Activated CD4-positive, alpha-beta T cell treated with anti-CD3 and anti-CD28 coated beads, Interleukin-2, amount 50 U/mL, for 16 hours (primary cell): ENCODE data around the gene ZNF365.
"Not testable (repeated sequence)": the region's sequence is repeated elsewhere in the genome, so short reads cannot be mapped to it uniquely, and the experiment has no call there.

ENCODE experiments used
- DNase-seq: peaks from one replicate; pipeline ENCODE4 v3.0.0-alpha.2; 2020

The ZNF365 gene

GRCh38 chr10:62378877-62379276 lies 4.7 kb downstream of the ZNF365 start:
- not testable (repeated sequence) for DNase-seq

GRCh38 chr10:62379394-62379793 lies 5.2 kb downstream of the ZNF365 start:
- DNase-seq, result no peak

GRCh38 chr10:62380016-62380415 lies 5.8 kb downstream of the ZNF365 start:
- no peak for DNase-seq

GRCh38 chr10:62381385-62382102 lies 7.4 kb downstream of the ZNF365 start:
- DNase-seq, result no peak

- DNase-seq, result no peak
These were observed 8.7 kb downstream of the ZNF365 start for GRCh38 chr10:62382831-62383230.

GRCh38 chr10:62384057-62384446 lies 9.9 kb downstream of the ZNF365 start:
- peak; percentile 90 for DNase-seq

GRCh38 chr10:62384447-62385081 lies 10.4 kb downstream of the ZNF365 start:
- DNase-seq, result no peak

- no peak for DNase-seq
These were observed 12.5 kb downstream of the ZNF365 start for GRCh38 chr10:62386356-62387320.

- no peak for DNase-seq
These were observed 14.2 kb downstream of the ZNF365 start for GRCh38 chr10:62388328-62388727.

- peak; percentile 18 for DNase-seq
These were observed 16.5 kb downstream of the ZNF365 start for GRCh38 chr10:62390497-62391176.

- DNase-seq, result no peak
These were observed 19.1 kb downstream of the ZNF365 start for GRCh38 chr10:62393237-62393636.

GRCh38 chr10:62394556-62395018 lies 20.4 kb downstream of the ZNF365 start:
- no peak for DNase-seq

- DNase-seq, result no peak
These were observed 21.7 kb downstream of the ZNF365 start for GRCh38 chr10:62395892-62396291.

GRCh38 chr10:62396864-62397263 lies 22.7 kb downstream of the ZNF365 start:
- DNase-seq, result no peak

GRCh38 chr10:62399211-62399610 lies 25.0 kb downstream of the ZNF365 start:
- no peak for DNase-seq

- no peak for DNase-seq
These were observed 28.3 kb downstream of the ZNF365 start for GRCh38 chr10:62402508-62402907.

GRCh38 chr10:62410528-62410927 lies 36.4 kb downstream of the ZNF365 start:
- not testable (repeated sequence) for DNase-seq

GRCh38 chr10:62410934-62411333 lies 36.8 kb downstream of the ZNF365 start:
- not testable (repeated sequence) for DNase-seq

GRCh38 chr10:62413048-62413447 lies 38.9 kb downstream of the ZNF365 start:
- no peak for DNase-seq

- DNase-seq, result no peak
These were observed 39.5 kb downstream of the ZNF365 start for GRCh38 chr10:62413652-62414051.

GRCh38 chr10:62414359-62414758 lies 40.2 kb downstream of the ZNF365 start:
- DNase-seq, result no peak

- no peak for DNase-seq
These were observed 48.0 kb downstream of the ZNF365 start for GRCh38 chr10:62422068-62422590.
